GM08714 (cell line): ENCODE data around the gene SLC10A3.

Experiments used
- H3K4me3 ChIP-seq: fragments of 200-500 bp; sonication (Bioruptor generic); 2 replicates; pipeline ENCODE4 v1.5.1; 2014; ENCODE audit warnings: mild to moderate bottlenecking, low read length, inconsistent platforms
- ZNF274 ChIP-seq: IDR thresholded peaks from 2 replicates; pipeline ENCODE4 v1.6.1; 2012; ENCODE audit warnings: mild to moderate bottlenecking, low read depth, low read length

Gene SLC10A3

DNA sequence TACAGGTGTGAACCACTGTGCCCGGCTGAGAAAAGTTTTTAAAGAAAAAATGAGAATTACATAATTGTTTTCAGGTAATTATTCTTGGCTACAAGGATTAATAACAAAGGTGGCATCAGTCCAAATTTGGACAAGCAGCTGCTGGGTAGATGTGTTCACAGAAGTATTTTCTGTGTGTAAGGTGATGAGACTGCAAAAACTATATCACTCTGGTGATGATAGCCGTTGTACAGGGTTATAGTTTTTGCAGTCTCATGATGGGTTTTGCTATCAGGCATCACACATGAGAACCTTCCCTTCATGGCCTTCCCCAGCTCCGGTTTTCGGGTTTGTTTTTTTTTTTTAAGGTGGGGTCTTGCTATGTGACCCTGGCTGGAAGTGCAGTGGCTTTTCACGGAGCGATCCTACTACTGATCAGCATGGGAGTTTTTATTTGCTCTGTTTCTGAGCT, 5.1 kb upstream of the SLC10A3 start:
- no peak overlapping the region for H3K4me3 ChIP-seq
- no peak for TF ChIP-seq ZNF274

DNA sequence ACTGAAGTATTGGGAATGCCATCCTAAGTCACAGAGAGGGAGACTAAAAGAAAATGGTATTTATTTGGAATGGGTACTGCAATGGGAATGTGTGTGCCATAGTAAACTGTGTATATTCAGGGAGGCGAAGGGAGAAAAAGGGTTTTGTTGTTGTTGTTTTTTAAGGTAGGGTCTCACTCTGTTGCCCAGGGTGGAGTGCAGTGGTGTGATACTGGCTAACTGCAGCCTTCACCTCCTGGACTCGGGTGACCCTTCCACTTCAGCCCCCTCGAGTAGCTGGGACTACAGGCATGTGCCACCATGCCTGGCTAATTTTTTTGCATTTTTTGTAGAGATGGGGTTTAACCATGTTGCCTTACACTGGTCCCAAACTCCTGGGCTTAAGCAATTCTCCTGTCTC, 4.3 kb upstream of the SLC10A3 start:
- H3K4me3 ChIP-seq: no peak overlapping the region
- no peak for TF ChIP-seq ZNF274

DNA sequence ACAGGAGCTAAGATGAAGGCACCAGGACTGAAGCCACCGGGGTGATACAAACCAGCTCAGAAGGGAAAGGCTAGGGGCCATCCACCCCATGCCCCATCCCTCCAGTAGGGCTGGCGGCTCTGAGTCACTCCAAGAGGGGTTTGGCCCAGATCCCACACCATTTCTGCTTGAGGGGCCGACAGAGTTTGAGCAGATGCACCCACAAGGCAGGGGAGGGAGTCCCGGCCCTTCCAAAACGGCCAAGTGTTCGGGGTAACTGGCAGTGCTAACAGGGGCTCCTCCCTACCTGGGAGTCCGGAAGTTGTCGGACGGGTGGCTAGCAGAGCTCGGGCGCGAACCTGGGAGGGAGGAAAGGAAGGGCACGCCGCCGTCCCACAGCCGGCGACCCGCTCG, 412 bp downstream of the SLC10A3 start:
- peak overlapping the region; percentile 49; the same call in 1 of the 2 replicates for H3K4me3 ChIP-seq
- no peak for TF ChIP-seq ZNF274

DNA sequence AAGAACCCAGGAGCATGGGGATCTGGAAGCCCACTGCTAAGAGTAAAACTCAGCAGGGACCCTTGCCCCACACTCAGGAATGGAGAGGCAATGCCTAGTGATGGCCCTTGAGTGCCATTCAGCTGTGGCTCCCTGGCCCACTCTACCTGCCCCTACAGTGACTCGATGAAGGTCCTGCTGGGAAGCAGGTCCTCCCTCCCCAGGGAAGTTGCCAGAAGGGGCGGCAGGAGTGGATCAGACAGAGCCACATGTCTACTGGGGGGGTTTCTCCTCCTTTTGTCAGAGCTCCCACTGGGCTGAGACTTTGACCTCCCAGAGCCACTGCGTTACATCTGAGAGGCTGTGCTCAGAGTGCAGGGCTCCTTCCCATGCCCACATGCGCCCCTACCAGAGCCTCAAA, 1.2 kb downstream of the SLC10A3 start:
- no peak for TF ChIP-seq ZNF274
- no peak overlapping the region; the same call in 1 of the 2 replicates for H3K4me3 ChIP-seq

DNA sequence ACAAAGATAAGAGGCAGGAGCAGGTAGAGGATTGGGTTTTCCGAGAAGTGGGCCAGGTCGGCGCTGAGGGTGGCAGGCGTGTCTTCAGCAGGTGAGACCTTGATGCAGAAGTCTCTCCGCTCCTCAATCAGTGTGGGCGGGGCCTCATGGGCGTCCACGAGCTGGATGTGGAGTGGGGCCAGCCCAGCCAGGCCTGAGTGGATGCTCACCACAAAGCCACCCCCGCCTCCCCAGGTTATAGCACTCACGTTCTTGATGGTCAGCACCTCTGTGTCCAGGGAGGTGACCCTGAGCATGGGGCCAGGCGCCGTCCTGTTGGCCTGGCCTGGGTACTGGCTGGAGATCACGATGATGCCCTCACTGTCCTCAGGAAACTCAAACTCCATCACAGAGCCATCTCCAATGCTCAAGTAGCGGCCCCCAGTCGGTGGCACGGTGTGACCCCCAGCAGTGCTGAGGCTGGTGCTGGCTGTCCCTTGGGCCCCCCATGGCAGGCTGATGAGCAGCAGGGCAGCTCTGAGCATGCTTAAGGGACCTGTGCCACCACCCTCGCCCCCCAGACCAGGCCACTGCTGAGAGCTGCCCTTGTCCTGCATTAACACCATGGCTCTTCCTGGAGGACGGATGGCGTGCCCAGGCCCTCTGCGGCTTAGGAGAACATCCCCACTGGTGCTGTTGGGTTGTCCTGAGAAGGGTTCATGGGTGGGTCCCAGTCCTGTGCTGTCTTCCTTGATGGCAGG, 1.9 kb downstream of the SLC10A3 start:
- TF ChIP-seq ZNF274: no peak
- no peak overlapping the region for H3K4me3 ChIP-seq

DNA sequence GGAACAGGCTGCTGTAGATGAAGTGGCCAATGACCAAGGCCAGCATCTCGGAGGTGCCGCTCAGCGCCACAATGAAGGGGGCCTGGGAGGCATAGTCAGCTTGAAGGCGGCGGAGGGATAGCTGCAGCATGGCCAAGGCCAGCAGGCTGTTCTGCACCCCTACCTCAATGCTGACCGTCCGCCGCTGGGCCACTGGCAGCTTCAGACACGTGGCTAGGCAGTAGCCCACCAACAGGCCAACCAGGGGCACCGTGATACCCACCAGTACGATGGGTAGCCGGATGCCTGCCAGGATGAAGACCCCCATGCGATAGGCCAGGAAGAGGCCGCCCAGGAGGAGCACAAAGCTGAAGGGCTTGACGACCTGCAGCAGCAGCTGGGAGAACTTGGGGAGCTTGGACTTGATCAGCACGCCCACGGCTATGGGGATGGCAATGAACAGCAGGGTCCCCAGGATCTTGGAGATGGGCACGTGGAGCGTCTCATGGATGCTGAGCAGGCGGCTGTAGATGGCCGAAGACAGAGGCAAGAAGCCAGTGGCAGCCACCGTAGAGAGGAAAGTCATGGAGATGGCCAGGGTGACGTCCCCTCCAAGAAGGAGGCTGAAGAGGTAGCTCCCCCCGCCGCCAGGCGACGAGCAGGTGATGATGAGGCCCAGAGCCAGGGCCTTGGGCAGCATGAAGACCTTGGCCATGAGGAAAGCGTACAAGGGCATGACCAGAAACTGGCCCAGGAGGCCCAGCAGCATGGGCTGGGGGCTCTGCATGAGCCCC, 2.7 kb downstream of the SLC10A3 start:
- TF ChIP-seq ZNF274: no peak
- no peak overlapping the region for H3K4me3 ChIP-seq

DNA sequence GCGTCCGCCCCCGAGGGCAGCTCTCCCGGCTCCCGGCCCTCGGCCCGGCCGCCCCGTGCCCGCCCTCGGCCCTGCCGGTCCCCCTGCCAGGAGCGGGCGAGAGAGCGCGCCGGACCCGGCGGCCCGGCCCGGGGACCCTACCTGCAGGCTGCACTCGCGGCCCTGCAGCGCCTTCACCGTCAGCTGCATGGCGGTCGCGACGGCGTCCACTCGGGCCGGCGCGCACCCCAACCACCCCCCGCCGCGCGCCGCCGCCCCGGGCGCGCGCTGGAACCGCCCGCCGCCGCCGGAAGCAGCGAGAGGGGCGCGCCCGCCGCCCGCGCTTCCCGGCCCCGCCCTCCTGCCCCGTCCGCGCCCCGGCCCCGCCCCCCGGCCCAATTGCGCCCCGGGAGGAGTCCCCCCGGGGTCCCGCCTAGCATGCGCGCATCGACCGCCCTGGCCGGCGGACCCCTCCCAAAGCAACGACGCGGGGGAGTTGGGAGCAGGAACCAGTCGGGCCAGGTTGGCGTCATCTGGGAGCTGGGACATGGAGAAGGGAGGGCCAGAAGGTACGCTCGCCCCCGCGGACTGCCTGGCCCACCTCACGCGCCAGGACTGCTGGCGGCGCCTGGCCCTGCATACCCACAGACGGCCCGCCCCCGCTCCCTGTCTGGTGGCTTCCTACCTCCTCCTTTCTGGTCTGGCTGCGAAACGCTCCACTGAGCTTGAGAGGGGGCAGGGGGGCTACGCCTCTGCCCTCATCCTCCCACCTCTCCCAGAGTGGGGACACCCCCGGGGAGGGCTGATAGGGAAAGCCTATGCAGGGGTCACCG, 3.8 kb downstream of the SLC10A3 start, which contains the start of gene UBL4A:
TSS of gene UBL4A (minus strand) at position 220 of the 812 bp plus-strand sequence. CDS start at position 189, 31 bp downstream.
- H3K4me3 ChIP-seq: peak within 1 kb of the TSS; percentile 72
- no peak for TF ChIP-seq ZNF274

DNA sequence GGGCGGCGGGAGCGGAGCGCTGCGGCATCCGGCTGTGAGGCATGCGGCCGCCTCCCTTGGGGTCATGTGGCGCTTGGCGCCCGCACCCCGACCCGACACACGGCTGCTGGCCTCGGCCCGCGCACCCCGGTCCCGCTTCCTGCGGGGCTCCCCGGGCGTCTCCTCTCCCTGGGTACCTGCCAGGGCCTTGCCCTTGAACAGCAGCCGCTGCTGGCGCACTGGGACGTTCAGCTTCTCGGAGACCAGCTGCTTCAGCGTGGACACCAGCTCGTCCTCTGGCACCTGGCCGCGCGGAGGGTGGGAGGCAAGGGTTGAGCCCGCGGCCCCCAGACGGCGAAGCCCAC, 4.4 kb downstream of the SLC10A3 start:
- peak overlapping the region; percentile 72 for H3K4me3 ChIP-seq
- no peak for TF ChIP-seq ZNF274

DNA sequence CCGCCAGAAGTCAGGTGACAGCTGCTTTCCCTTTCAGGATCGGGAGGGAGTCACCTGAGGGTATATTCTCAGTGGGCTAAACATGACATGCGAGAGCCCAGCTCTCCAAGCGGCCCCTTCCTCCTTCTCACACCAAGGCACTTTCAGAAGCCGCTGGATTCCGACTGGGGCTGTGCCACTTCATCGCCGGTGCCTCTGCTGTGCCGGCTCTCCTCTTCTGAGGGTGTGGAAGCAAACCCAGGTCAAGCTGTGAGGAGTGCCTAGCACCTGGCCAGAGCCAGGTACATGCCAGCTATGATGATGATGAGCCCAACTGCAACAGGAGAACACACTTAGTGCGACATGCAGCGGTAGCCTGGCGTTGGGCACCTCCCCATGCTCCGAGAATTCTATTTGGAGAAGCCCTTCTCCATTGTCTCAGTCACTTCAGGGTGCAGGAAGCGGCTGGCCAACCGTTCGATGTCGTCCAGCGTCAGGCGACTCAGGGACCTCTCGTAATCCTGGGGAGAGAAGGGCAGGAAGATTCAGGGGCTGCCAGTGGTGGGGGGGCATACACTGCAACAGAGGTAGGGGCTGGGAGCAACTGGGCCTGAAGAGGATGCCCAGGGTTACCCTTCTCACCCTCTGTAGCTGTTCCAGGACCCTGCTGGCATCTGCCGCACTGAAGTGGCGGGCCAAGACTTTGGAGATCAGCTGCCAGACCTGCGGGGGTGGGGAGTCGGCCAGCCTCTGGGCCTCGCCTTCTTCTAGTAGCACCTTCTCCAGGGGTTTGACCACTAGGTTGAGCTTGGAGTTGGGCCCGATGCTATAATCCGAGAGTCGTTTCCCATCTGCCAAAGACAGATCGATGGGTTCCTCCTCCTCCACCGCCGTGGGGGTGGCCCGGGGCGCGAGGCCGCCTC, 5.0 kb downstream of the SLC10A3 start:
- H3K4me3 ChIP-seq: peak overlapping the region; percentile 72; the same call in 1 of the 2 replicates
- no peak for TF ChIP-seq ZNF274

DNA sequence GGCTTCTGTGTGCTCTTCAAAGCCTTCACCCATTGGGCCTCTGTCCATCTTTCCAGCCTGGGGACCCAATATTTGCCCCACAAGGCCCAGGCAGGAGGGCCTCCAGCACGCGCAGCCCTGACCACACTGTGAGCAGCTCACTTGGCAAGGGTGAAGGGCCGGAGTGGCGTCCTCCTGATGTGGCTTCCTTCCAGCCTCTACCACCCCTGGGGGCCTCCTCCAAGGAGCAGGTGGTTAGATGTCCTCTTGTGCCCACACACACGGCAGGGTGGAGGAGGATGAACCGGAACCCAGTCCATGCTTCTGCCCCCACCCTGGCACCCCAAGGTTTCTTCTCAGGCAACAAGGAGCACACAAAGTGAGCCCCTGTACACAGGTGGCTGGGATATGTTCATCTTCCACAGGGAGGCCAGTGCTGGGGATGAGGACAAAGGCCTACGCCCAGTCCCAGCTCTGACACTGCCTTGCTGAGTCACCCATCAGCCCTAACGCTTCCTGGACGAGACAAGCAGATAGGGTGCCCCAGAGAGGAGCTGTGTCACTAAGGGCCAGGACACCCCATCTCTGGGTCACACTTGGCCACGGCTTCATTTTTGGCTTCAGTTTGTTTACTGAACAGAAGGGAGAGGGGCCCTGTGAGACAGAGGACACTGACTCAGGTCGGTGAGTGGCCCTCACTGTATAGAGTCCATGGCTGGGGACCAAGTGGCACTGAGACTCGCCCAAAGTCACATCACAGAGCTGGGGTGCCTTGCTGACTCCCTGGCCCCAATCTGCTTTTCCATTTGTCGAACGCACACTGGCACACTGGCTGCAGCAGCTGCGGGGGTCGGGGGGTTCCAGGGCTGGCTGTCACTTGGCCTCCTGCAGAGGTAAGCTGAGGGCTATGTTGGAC, 5.9 kb downstream of the SLC10A3 start:
- no peak for TF ChIP-seq ZNF274
- no peak overlapping the region for H3K4me3 ChIP-seq

DNA sequence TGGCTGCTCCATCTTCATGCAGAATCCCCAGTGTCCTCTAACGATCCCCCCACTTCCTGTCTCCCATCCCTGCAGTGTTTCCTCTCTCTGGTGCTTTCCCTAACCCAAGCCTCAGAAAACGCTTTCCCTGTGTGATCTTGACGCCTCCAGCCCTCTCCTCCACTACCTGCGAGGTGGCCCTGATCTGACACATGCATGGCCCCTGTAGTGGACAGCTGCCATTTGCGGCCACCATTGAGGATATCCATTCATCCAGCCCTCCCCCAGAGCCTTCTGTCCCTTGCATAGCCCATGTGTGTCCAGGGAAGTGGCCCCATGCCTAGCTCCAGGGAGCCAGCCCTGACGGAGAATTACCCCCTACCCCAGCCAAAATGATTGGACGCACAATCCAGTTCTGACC, 7.1 kb downstream of the SLC10A3 start:
- H3K4me3 ChIP-seq: no peak overlapping the region

DNA sequence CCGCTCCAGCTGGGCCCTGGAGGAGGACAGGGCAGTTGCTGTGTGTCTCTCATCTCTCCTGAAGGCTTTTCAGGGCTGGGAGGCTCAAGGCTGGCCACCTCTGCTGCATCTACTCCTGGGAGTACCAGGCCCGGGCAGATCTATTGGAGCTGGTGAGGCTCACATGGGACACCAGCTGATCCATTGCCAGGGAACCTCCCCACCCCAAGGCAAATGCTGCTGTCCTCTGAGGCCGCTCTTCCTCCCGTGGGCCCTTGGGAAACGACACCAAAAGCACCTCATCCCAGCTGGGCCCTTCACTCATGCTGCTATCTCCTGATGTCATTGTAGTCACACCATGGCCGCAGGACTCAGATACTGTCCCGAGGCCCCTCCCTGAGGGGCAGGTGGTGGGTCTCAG, 7.6 kb downstream of the SLC10A3 start:
- H3K4me3 ChIP-seq: no peak overlapping the region
- no peak for TF ChIP-seq ZNF274

More for the DNA sequence above, 7.1 kb downstream of the SLC10A3 start:
- no peak for TF ChIP-seq ZNF274
